H54 (cell line): ENCODE results near the gene BAD.

Source experiments
- DNase-seq: peaks from one replicate; pipeline ENCODE4 v3.0.0; 2011; ENCODE audit warnings: low spot score, mixed read lengths; ENCODE audit not compliant: insufficient read length
- FAIRE-seq: peaks from 3 replicates; lab custom pipeline; 2011; peaks lifted over from hg19 to GRCh38; lab: Jason Lieb, UNC
- POLR2A ChIP-seq: IDR thresholded peaks from 2 replicates; pipeline ENCODE4 v1.6.1; 2011; ENCODE audit warnings: low read depth, mild to moderate bottlenecking, low read length

Gene BAD

DNA sequence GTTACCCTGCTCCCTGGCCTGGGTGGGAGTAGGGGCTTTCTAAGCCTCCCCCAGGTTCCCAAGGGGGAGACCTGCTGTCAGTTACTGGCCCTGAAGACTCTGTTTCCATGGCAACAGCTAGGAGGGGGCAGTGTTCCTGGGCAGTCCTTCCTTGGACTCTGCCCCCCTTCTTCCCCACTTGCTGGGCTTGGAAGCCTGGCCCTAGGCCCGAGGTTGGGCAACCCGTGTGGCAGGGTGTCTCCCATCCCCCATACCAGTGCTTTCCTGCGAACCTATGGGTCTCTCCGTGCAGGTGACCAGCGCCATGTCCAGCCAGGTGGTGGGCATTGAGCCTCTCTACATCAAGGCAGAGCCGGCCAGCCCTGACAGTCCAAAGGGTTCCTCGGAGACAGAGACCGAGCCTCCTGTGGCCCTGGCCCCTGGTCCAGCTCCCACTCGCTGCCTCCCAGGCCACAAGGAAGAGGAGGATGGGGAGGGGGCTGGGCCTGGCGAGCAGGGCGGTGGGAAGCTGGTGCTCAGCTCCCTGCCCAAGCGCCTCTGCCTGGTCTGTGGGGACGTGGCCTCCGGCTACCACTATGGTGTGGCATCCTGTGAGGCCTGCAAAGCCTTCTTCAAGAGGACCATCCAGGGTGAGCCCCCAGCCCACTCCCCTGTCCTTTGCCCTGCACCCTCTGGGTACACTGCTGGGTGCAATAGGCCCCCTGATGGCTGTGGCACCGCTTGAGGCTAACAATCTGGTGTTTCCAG lies 22.6 kb upstream of the BAD start:
- TF ChIP-seq POLR2A = no peak
- FAIRE-seq (no peak), DNase-seq (no peak)

DNA sequence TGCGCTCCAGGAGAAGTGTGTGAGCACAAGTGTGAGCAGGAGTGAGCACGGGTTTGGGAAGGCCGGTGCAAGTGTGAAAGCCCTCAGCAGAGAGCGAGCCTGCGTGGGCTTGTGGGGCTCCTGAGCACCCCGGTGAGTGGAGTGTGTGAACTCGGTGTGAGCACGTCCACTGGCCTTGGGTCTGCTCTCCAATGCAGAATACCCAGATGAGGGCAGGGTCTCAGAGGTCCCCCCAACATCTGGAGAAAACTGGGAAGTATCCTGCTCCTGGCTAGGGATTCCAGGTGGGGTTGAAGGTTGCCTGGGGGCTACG lies 22.1 kb upstream of the BAD start:
- FAIRE-seq (no peak), DNase-seq (no peak)
- no peak for TF ChIP-seq POLR2A

DNA sequence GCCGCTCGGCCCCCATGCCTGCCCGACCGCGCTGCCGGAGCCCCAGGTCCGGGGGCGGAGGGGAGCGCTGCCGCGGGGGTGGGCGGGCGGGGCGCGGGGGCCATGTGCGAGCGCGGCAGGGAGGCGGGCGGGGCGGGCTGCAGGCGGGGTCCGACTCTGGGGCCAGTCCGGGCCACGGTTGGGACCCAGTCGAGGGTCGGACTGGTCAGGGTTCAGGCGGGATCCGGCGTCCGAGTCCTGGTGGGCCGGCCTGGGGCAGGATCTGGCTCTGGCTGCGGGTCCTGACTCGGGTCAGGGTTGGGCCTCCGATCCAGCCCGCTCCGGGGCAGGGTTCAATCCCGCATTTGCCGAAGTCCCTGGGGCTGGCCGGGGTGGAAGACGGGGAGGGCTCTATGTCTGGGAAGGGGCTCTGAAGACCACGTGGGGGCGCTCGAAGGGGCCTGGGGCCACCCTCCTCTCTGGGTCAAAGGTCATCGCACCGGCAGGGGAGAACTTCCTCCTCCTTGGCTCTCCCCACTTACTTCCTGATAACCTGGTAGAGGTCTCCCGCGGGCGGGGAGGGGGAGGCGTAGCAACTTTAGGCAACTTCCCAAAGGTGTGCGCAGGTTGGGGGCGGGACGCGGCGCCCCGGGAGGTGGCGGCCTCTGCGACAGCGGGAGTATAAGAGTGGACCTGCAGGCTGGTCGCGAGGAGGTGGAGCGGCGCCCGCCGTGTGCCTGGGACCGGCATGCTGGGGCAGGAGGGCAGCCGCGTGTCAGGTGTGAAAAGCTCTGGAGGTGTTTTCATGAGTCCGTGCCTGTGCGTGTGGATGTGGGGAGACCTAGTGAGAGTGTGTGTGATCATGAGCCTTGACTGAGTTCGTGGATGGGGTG lies 21.5 kb upstream of the BAD start:
- no peak for FAIRE-seq
- no peak for TF ChIP-seq POLR2A
- no peak for DNase-seq

DNA sequence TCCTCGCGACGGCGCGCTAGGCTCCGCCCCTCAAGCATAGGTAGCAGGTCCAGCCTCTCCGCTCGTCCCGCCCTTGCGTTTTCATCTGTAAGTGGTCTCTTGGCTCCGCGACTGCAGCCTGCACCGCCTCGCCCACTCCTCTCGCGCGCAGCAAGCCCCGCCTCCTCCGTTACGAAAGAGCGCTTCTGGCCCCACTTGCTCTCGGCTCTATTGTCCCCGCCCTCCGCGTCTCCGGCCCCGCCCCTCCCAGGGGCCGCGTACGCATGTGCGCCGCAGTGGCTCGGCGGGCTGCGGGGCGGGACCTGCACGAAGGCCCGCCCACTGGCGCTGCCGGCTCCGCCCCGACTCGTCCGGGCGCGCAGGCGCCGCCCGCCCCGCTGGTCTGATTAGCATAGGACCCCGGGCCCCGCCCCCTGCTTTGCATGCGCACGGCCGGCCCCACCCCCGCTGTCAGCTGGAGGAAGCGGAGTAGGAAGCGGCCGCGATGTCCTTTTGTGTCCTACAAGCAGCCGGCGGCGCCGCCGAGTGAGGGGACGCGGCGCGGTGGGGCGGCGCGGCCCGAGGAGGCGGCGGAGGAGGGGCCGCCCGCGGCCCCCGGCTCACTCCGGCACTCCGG lies 20.7 kb upstream of the BAD start, which contains the start of gene ESRRA:
TSS of gene ESRRA (plus strand) at position 450 of the 616 bp plus-strand sequence. CDS start 1,656 bp downstream, outside the sequence.
- DNase-seq = peak; percentile 95
- FAIRE-seq = no peak
- TF ChIP-seq POLR2A = peak; percentile 48; the same call in 1 of the 2 replicates

DNA sequence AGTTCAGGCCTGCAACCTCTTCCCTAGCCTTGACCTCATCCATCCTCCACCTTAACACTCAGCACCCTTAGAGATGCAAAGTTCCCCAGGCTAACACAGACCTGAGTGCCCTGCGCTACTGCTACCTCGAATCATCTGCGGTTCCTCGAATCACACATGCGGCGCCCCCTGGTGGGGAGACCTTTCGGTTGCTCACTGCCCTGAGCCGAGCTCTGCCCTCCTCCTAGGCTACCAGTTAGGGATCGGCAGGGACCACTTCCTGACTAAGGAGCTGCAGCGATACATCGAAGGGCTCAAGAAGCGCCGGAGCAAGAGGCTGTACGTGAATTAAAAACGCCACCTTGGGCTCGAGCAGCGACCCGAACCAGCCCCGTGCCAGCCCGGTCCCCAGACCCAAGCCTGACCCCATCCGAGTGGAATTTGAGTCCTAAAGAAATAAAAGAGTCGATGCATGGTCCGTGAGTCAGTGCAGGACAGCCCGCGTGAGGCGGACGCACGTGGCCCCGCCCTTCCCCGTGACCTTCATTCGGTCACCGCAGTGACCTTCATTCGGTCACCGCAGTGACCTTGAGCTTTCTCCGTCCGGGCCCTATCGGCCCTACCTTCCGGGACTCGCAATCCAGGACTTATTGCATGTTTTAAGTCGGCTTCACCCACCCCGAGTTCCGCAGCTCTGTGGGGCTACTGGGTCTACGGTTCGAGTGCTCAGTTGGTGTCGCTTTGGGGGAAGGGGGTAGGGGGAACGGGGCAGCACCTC lies 20.0 kb upstream of the BAD start:
- DNase-seq (peak; percentile 95), FAIRE-seq (no peak)
- TF ChIP-seq POLR2A = no peak

DNA sequence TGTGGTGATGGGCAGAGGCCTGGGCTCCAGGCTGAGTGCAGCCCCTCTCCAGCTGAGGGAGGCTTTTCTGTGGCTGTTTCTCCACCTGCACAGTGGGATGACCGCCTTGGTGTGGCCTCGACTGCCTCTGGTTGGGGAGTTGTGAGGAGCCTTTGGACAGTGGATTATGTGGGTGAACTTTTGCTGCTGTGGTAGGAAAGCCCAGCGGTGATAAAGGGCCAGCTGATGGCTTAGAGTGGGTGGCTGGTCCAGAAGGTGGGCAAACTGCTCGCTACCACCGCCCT lies 19.5 kb upstream of the BAD start:
- TF ChIP-seq POLR2A = no peak
- FAIRE-seq (no peak), DNase-seq (no peak)

DNA sequence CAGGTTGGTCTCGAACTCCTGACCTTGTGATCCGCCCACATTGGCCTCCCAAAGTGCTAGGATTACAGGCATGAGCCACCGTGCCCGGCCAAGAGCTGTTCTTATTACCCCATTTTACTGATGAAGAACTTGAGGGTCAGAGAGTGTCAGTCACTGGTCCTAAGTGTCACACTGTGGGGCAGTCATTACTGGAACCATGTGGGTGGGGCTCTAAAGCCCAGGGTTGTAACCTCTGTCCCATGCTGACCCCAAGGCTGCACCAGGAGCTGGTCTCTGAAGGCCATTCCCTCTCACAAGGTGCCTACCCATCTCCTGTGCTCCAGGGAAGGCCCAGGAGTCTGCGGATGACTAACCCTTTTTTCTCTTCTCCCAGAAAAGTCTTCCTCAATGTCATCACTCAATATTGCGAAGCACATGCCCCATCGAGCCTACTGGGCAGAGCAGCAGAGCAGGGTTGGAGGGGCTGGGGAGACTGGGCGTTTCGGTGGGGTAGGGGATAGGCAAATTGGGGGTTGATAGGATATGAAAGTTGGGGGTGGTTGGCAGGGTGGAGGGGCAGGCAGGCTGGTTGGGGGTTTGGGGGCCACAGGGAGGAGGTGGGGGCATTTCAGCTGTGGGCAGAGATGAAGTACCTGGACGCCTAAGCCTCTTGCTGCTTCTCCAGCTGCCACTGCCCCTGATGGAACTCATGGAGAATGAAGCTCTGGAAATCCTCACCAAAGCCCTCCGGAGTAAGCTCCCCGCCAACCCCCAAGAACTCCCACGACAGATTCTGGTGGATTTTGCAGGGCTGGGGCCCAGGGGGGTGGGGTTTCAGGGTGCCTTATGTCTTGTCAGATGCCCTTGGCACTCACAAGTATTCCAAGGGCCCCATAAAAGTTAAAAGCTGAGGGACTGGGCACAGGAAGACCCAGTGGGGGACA lies 18.9 kb upstream of the BAD start:
- no peak for FAIRE-seq
- TF ChIP-seq POLR2A = no peak
- no peak for DNase-seq

DNA sequence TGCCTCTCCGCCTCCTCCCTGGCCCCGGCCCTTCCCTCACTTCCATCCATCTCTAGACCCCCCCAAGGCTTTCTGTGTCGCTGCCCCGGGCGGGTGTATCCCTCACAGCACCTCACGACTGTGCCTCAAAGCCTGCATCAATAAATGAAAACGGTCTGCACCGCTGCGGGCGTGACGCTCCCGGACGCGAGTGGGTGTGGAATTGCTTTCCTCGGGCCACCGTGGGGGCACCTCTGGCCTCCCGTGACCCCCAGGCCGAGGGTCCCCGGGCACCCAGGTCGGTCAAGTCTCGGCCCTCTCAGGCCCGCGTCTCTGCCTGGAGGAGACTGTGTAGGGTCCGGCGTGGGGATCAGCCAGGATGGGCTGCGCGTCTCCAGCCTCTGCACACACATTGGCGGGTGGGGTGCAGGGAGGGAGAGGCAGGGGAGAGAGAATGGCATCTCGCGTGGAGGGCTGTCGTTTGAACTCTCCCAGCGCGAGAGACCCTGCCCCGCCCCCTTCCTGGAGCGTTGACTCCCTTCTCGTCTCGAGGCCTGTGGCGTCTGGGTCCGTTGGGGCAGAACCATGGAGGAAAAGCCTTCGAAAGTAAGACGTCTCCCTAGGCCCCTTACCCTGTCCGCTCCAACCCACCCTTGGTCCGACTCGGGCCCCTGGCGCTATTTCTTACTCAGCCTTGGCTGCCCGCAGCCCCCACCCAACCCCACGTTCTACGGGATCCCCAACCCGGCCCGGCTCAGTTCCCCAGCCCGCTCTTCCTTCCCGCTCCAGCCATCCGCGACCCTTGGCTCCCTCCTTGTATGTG lies 15.6 kb upstream of the BAD start, which contains the start of gene CATSPERZ:
TSS of gene CATSPERZ (plus strand) at position 512 of the 802 bp plus-strand sequence. CDS start at position 565, 53 bp downstream.
- no peak for FAIRE-seq
- no peak for DNase-seq
- TF ChIP-seq POLR2A = no peak

DNA sequence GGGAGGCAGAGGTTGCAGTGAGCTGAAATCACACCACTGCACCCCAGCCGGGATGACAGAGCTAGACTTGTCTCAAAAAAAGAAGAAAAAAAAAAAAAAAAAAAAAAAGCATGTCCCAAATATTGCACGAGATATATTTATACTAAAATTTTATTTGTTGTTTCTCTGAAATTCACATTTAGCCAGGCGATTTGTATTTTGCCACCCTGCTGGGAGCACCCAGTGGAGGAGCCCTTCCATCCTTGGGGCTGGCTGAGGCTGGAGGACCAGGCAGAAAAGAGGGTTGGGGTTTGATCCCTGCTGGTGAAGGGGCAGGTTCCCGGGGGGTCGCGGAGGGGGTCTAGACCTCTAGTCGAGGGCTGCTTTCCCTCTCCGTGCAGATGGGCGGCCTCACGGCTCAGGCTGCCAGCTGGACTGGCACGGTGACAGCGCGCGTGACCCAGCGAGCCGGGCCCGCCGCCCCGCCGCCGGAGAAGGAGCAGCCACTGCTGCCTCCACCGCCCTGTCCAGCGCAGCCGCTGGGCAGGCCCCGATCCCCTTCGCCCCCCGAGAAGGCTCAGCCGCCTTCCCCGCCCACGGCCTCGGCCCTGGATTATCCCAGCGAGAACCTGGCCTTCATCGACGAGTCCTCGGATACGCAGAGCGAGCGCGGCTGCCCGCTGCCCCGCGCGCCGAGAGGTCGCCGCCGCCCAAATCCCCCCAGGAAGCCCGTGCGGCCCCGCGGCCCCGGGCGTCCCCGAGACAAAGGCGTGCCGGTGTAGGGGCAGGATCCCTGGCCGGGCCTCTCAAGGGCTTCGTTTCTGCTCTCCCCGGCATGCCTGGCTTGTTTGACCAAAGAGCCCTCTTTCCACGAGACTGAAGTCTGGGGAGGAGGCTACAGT lies 14.7 kb upstream of the BAD start:
- DNase-seq (no peak), FAIRE-seq (no peak)
- TF ChIP-seq POLR2A = no peak

DNA sequence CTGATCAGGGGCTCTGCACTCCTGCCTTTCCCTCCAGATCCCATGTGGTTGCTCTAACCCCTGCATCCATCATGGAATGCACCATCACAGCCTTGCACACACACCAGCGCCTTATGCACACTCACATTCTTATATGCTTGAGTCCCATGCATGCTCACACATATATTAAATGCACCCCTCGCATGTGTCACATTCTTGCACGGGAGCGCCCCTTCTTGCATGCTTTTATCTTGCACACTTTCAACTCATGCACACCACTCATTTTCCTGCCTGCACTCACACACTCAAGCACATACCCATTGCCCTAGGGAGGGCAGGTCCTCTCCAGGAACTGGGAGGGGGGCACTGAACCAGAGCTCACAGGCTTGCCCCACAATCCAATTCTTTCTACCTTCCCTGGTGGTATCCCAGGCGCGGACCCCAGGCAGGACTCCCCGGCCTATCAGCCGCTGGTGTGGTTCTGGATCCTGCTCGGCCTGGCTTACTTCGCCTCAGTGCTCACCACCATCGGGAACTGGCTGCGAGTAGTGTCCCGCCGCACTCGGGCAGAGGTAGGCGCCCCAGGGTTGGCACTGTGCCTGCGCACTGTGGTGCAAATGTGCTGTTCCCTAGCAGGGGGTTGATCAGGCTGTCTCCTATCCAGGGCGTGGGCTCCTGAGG lies 13.4 kb upstream of the BAD start:
- no peak for TF ChIP-seq POLR2A
- FAIRE-seq (no peak), DNase-seq (no peak)
